Testis (tissue), 3 donors: ENCODE results near the gene FMO3. TPM values are rescaled to one million over a fixed set of nuclear protein-coding genes. Genes with fewer than 3 reads are reported as not detected.

Source experiments
- DNase-seq: peaks from one replicate; pipeline ENCODE4 v3.0.0-alpha.2; 2019
- H3K27ac ChIP-seq, 2 donors: fragments of 200-600 bp; sonication (generic); one replicate each; pipeline ENCODE4 v1.5.1; 2019
- H3K27me3 ChIP-seq: fragments of 200-600 bp; sonication (generic); one replicate; pipeline ENCODE4 v1.5.1; 2019
- H3K36me3 ChIP-seq: fragments of 200-600 bp; sonication (generic); one replicate; pipeline ENCODE4 v1.5.1; 2017; ENCODE audit warnings: low read depth; ENCODE audit errors: missing control alignments
- H3K4me1 ChIP-seq: fragments of 200-600 bp; sonication (generic); one replicate; pipeline ENCODE4 v1.5.1; 2019
- H3K4me3 ChIP-seq, 2 donors: fragments of 200-600 bp; sonication (generic); one replicate each; pipeline ENCODE4 v1.5.1; 2017 to 2019
- H3K9me3 ChIP-seq: fragments of 200-600 bp; sonication (generic); one replicate; pipeline ENCODE4 v1.5.1; 2017
- POLR2A ChIP-seq: fragments of 450-650 bp; IDR thresholded peaks from one replicate; pipeline ENCODE4 v1.6.1; 2017; ENCODE audit warnings: antibody characterized with exemption, mild to moderate bottlenecking, moderate library complexity
- WGBS, 2 donors: methylation state at CpG; one replicate each; pipeline ENCODE4 v1.1.5; 2018; 5-methylcytosine and 5-hydroxymethylcytosine counted together
- intact Hi-C: fragments of 100-400 bp; cut with DNase I; formaldehyde crosslinking; loops from one replicate; pipeline ENCODE4 v1.15.1; 2023; ENCODE audit warnings: low total_unique reads
- polyA plus RNA-seq: library from polyadenylated mRNA; stranded (reverse); fragments of 350-450 nt; fragmentation: Illumina TruSeq; extraction: RNeasy Lipid Tissue Mini Kit (QIAGEN cat#74804); gene quantifications from one replicate; pipeline ENCODE4 v1.2.3, GENCODE V29; 2014; ENCODE audit warnings: low read depth, low replicate concordance; ENCODE audit not compliant: insufficient read depth
- total RNA-seq, 2 donors: library from RNA; depleted of rRNA; stranded (reverse); fragments of >200 nt; gene quantifications; one replicate each; pipeline ENCODE4 v1.2.3, GENCODE V29; 2016
- TF ChIP-seq, protein P1 (sequence below), 3 experiments: fragments of 450-650 bp in 2 of 3; fragments of 200-600 bp in 1 of 3; sonication (generic) in 1 of 3; IDR thresholded peaks; one replicate each; pipeline ENCODE4 v1.5.1; 2016 to 2019; ENCODE audit warnings: antibody characterized with exemption in 3 of 3, mild to moderate bottlenecking in 2 of 3, moderate library complexity in 1 of 3

Gene FMO3
- total and polyA plus RNA-seq, 3 donors from 2014 or later, result 0.50 to 2.4 (median 0.92) TPM

DNA sequence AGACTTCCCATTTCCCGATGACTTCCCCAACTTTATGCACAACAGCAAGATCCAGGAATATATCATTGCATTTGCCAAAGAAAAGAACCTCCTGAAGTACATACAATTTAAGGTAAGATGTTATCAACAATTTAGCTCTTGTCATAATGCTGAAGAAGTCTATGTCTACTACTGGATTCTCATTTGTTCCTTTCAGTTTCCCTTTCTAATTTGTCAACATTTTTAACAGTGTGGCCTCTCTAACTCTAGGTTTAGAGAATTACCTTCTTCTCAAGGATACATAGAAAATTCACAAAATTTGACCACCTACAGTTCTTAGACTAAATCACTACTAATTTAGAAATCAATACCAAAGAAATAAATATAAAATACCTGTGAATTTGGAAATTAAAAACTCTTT is 13.2 kb downstream of the FMO3 start:
- WGBS, 2 donors, result 89 to 95% methylated on average over 1 of the region's 1 CpG
- Histone ChIP-seq H3K36me3 (no peaks in the 10 kb centered on the region), H3K4me1 (no peaks in the 10 kb centered on the region), H3K4me3 (no peak overlapping the region), H3K9me3 (no peaks in the 10 kb centered on the region), H3K27me3 (no peaks in the 10 kb centered on the region), H3K27ac (no peak overlapping the region)
- intact Hi-C loops, result no loop called here
- no peak for TF ChIP-seq POLR2A
- TF ChIP-seq, protein P1, sequence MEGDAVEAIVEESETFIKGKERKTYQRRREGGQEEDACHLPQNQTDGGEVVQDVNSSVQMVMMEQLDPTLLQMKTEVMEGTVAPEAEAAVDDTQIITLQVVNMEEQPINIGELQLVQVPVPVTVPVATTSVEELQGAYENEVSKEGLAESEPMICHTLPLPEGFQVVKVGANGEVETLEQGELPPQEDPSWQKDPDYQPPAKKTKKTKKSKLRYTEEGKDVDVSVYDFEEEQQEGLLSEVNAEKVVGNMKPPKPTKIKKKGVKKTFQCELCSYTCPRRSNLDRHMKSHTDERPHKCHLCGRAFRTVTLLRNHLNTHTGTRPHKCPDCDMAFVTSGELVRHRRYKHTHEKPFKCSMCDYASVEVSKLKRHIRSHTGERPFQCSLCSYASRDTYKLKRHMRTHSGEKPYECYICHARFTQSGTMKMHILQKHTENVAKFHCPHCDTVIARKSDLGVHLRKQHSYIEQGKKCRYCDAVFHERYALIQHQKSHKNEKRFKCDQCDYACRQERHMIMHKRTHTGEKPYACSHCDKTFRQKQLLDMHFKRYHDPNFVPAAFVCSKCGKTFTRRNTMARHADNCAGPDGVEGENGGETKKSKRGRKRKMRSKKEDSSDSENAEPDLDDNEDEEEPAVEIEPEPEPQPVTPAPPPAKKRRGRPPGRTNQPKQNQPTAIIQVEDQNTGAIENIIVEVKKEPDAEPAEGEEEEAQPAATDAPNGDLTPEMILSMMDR (IDR thresholded peaks at IDR 0.05), result no peak
- no peak for DNase-seq

DNA sequence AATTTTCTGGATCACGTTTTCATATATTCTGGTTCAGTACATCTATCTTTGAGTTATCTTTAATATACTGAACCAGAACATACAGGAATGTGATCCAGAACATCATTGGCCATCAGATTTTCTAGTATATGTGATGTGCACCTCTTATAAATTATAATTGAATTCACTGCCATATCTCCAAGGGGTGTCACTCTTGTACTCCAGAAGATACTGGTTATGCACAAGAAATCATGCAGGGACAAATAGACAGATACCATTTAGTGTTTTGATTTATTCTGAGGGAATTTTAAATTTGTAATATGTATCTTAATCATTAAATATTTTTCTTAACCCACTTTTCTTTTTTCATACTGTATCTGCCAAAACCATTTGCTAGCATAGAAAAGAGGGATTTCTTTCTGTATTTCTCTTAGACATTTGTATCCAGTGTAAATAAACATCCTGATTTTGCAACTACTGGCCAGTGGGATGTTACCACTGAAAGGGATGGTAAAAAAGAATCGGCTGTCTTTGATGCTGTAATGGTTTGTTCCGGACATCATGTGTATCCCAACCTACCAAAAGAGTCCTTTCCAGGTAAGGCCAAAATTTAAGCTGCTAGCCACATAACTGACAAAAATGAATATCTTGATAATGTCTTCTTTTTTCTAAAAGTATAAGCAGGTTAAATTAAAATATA is 16.7 kb downstream of the FMO3 start:
- Histone ChIP-seq H3K27me3 (no peaks in the 10 kb centered on the region), H3K36me3 (no peaks in the 10 kb centered on the region), H3K9me3 (no peaks in the 10 kb centered on the region), H3K27ac (no peak overlapping the region), H3K4me1 (no peaks in the 10 kb centered on the region), H3K4me3 (no peak overlapping the region)
- intact Hi-C loops, result no loop called here
- no peak for DNase-seq
- TF ChIP-seq, protein P1 (IDR thresholded peaks at IDR 0.05), result no peak
- TF ChIP-seq POLR2A, result no peak
- WGBS, 2 donors, result 62 to 63% methylated on average over 3 of the region's 3 CpGs

DNA sequence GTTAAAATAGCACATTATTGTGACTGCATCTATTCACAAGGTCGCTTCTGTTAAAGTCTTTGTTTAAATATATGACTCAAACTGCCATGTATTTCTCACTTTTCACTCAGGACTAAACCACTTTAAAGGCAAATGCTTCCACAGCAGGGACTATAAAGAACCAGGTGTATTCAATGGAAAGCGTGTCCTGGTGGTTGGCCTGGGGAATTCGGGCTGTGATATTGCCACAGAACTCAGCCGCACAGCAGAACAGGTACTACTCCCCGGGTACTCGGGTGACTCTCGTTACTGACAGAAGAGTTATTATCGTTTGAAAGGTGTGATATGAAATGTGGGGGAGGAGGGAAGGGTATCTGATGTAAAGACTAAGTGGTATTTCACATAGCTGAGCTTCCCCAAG is 17.3 kb downstream of the FMO3 start:
- H3K36me3 ChIP-seq, result no peaks in the 10 kb centered on the region
- 86 to 88% methylated on average over 8 of the region's 8 CpGs for WGBS, 2 donors
- no peak for TF ChIP-seq POLR2A
- TF ChIP-seq, protein P1 (IDR thresholded peaks at IDR 0.05), result no peak
- H3K27ac ChIP-seq, result no peak overlapping the region
- intact Hi-C loops, result no loop called here
- H3K4me3 ChIP-seq, result no peak overlapping the region
- DNase-seq, result no peak
- no peaks in the 10 kb centered on the region for H3K27me3 ChIP-seq
- H3K4me1 ChIP-seq, result no peaks in the 10 kb centered on the region
- no peaks in the 10 kb centered on the region for H3K9me3 ChIP-seq

DNA sequence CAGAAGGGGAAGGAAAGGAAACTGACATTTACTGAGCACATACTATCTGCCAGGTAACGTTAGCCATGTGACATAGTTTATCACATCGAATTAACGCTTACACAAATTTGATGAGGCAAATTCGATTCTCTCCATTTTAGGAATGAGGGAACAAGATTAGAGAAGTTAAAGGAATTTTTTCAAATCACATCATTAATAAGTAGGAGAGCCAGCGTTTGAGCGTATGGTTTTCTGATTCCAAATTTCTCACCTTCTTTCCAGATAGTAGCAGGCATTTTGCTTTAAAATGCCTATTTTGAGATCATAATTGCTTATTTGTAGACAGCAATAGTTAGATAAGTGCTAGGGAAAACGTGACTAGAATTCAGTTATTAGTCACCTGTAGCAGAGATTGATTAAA is 19.3 kb downstream of the FMO3 start:
- TF ChIP-seq, protein P1 (IDR thresholded peaks at IDR 0.05), result no peak
- TF ChIP-seq POLR2A, result no peak
- no peaks in the 10 kb centered on the region for H3K36me3 ChIP-seq
- H3K27me3 ChIP-seq, result no peaks in the 10 kb centered on the region
- H3K9me3 ChIP-seq, result no peaks in the 10 kb centered on the region
- H3K4me3 ChIP-seq, result no peak overlapping the region
- WGBS, 2 donors, result 89 to 92% methylated on average over 7 of the region's 7 CpGs
- H3K27ac ChIP-seq, result no peak overlapping the region
- H3K4me1 ChIP-seq, result no peaks in the 10 kb centered on the region
- intact Hi-C loops, result no loop called here
- DNase-seq, result no peak

DNA sequence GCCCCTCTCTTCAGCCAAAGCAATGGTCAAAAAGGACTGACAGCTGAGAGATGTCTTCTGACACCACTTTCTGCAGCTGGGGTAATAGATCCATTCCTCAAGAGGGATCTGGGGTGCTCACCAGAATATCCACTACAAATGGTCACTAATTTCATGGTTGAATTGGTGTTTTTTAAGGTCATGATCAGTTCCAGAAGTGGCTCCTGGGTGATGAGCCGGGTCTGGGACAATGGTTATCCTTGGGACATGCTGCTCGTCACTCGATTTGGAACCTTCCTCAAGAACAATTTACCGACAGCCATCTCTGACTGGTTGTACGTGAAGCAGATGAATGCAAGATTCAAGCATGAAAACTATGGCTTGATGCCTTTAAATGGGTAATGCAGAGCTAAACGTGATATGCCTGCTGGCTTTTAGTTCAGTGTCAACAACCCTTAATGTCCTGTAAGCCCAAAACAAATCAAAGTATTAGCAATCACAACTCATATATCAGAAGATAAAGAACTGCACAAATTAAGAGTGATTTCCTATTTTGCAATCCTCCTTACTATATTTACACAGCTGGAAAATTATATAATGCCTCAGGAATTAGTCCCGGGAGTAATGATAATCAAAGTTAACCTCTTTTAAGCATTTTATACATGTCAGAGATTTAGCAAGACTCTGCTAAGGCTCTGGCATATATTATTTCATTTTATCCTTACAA is 20.1 kb downstream of the FMO3 start:
- Histone ChIP-seq H3K27ac (no peak overlapping the region), H3K9me3 (no peaks in the 10 kb centered on the region), H3K4me3 (no peak overlapping the region), H3K36me3 (no peaks in the 10 kb centered on the region), H3K27me3 (no peaks in the 10 kb centered on the region), H3K4me1 (no peaks in the 10 kb centered on the region)
- no peak for DNase-seq
- TF ChIP-seq, protein P1 (IDR thresholded peaks at IDR 0.05), result no peak
- WGBS, 2 donors, result 68 to 69% methylated on average over 7 of the region's 7 CpGs
- intact Hi-C loops, result no loop called here
